NCI-H2107 treated with DMSO at 0.1 percent for 48 hours (cell line): Measurements from ENCODE around the gene RNF25.
A peak's percentile ranks its signal among the peaks of the same experiment; 100 is the strongest.

Source experiments
- DNase-seq: peaks from one replicate; lab custom pipeline; 2025; ENCODE audit not compliant: unreplicated experiment; lab: John Stamatoyannopoulos, UW

Gene RNF25

DNA sequence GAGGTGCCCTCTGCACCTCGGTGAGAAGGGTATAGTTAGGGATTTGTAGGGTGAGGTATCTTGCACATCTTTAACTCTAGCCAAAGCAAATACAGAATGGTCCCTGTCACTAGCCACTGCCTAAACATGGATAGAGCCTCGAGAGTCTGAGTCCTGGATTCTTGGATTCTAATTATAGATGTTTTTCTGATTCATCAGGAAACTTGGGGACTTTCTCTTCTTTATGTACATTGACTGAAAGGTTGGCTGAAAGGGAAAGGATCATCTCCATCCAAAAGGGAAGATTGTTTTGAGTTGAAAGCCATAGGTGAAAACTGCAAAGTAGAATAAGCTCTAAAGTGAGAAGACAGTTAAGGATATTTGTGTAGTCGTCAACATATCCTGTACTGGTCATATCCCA lies 8.3 kb upstream of the RNF25 start:
- no peak for DNase-seq

DNA sequence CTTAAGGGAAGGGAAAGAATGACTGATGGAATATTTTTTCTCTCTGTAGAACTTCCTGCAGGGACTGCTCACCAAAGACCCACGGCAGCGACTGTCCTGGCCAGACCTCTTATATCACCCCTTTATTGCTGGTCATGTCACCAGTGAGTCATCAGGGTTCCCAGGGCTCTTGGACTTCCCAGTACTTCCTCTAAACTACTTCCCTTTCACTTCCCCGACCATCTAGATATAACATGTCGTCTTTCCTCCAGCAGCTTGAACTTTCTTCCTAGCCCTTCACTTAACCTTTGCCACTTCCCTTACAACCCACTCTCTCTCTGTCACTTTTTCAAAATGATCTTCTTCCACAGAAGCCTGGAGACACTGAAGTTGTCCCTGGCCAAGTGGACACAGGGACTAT lies 7.3 kb upstream of the RNF25 start:
- no peak for DNase-seq

DNA sequence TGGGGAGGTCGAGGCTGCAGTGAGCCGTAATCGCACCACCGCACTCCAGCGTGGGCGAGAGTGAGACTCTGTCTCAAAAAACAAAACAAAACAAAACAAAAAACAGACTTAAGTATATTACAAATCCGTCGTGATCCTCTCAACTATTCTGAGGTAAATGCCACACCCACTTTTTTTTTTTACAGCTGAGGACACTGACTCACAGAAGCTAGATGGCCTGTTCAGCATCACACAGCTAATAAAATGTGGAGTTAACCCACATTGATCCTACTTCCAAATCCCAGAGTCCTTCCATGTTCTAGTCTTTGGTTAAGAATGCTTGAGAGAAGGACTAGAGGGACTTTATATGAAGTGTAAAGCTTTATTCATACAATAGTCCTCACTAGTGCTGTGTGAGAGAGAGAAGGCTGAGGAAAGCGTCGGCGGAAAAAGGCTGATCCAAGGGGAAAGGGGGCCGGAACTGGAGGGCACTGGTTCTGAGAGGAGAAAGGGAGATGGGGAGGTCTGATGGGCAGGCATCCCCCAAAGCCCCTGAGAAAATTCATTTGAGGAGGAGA lies 627 bp downstream of the RNF25 start:
- DNase-seq = no peak

DNA sequence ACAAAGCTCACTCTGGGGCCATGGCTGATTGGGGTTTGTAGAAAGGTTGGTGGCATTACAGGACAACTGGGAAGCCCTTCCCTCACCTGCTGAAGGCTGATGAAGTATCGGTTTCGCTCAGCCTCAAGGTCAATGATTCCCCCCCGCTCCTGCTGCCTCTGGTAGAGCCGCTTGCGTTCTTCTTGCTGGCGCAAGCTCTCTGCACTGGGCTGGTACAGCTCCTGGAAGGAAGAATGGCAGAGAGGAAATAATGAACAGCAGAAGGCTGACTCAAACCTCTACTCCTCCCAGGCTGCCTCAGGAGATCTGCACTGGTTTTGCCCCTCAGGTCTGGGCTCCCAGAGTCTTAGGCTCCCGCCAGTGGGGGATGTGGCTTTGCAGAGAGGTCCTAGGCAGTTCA lies 7.1 kb downstream of the RNF25 start:
- no peak for DNase-seq

DNA sequence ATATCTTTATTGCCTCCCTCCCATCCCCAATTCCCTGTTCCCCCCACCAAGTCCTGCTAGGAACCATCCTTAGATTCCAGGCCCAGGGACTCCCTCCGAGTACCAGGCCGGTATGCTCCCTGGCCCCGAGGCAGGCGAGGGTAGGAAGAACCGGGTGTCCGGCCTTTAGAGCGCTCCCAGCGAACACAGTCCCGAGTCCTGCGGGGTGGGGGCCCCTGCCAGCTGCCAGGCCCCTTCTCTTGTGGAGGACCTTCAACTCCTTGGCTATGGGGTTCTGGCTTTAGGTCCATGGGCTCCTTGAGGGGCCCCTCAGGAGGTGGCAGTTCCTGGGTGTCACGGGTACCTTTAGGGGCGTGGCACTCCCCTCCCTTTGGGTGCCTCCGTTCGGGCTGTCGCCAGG lies 7.9 kb downstream of the RNF25 start:
- no peak for DNase-seq

DNA sequence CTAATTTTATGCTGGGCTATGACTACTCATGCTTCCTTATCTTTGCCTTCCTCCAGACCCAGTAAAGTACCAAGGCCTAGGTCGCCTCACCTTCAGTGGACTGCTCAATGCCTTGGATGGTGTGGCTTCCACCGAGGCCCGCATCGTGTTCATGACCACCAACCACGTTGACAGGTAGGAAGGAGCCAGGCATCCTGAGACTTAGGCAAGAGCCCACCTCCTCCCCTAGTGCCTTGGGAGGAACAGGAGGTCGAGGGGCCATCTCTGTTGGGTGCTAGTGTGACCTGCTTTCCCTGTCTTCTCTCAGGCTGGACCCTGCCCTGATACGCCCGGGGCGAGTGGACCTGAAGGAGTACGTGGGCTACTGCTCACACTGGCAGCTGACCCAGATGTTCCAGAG lies 9.0 kb downstream of the RNF25 start:
- DNase-seq = no peak

DNA sequence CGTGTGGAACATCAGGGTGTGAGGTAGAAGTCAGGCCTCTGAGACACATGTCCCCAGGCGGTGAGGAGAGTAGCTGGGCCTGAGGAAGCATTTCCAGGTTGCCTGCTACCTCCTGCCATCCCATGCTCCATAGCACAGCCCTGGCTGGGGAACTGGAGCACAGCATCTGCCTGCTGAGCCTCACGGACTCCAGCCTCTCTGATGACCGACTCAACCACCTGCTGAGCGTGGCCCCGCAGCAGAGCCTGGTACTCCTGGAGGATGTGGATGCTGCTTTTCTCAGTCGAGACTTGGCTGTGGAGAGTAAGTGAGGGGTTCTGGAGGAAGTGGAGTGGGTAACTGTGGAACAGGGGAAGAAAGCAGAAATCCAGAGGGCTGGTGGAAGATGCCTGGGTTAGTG lies 9.4 kb downstream of the RNF25 start:
- no peak for DNase-seq

DNA sequence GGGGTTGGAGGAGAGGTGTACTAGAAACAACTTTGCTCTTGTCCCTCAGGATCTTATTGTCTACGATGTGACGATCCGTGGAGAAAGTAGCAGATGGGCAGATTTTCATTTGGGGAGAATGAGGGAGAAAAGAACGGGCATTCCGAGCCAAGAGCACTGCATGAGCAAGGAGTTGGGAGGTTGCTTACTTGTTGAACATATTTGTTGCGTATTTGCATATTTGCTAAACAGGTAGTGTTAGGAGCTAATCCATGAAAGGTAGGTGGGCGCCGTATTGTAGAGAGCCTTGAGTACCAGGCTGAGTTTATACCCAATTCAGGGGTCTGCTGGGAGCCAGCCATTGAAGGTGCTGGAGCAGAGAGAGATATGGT lies 11.8 kb downstream of the RNF25 start:
- no peak for DNase-seq

DNA sequence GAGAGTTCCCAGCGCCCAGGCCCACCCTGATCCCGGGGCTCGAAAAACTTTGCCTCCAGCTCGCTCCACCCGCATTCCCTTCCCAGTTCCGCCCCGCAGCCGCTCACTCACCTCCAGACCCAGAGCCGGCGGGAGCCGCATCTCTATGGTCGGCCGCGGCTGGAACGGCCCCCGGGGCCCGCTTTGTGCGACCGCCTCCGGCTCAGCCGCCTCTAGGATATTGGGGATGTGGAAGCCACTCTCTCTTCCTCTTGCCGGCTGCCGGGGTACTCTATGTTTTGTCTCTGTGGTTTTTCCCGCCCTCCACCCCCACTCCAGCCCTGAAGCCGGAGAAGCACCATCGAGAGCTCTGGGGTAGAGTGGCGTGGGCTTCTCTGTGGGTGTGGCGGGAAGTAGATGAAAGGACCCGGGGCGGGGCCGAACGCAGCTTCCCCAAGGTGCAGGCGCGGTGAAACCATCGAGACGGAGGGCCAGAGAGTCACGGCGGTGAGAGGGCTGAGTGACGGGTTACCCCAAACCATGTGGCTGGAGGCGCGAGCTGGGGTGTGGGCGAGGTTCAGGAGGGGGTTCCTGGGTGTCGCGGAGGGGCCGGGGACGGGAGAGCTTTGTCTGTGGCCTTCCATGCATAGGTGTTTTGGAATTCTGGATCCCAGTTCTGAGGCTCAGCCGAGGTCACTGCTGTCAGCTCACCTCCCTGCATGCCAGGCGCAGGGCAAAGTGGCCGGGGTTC lies 12.4 kb downstream of the RNF25 start, which contains the start of the genes BCS1L and ZNF142:
BCS1L (plus strand) TSS at position 426 of the 730 bp plus-strand sequence. CDS start 1,305 bp downstream, outside the sequence.
ZNF142 (minus strand) TSS at position 366 of the 730 bp plus-strand sequence. CDS start 3,194 bp downstream, outside the sequence.
- DNase-seq = peak; percentile 82

DNA sequence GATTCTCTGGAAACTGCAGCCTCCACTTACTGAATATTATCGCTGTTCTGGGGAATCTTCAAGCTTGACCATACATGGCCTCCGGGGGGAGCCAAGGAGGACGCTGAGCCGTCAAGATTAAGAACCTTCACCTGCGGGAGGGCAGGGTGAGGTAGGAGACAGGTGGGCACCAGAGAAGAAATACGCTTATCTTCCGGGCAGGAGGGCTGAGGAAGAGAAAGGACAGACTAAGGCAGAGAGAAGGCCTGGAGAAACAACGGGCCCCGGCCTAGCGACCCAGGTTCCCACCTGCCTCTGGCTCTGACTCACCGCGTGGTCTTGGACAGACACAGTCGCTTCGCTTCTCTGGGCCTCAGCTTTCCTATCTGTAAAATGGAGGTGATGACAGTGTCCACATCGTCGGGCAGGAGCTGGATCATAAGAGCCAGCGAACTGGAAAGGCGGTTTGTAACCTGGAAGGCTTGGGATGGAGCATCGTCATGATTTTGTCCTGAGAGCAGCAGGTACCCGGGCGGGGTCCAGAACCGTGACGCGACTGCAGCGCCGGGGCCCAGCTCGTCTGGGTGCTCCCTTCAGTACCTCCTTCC lies 13.0 kb downstream of the RNF25 start:
- peak; percentile 19 for DNase-seq

DNA sequence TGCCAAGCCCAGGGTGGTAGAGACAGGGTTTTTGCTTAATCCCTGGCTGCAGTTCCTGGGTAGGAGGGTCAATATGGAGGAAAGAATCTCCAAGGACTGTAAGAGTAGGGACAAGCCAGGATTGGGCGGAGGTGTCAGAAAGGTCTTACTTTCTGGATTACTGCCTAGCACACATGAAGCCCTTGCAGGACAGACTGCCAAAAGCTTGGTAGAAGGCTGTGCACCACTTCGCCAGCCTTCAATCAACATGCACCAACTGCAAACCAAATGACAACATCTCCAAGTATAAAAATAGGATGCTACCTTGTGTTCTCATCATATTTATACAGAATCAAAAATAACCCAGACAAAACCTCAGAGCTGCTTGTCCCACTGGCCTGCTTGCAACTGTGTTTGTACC lies 16.1 kb downstream of the RNF25 start:
- DNase-seq = no peak

DNA sequence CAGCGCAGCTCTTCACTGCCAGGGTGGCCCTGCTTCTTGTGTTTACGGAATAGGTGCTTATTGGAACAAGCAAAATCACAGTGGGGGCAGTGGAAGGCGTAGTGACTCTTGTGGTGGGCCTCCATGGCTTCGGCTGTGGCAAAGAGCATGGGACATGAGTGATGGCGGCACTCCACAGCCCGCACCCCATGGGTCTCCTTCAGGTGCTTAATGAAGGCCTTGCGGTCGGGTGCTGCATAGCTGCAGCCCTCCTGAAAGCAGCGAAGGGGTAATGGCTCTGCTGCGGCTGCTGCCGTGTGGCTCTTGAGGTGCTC lies 23.1 kb downstream of the RNF25 start:
- no peak for DNase-seq

DNA sequence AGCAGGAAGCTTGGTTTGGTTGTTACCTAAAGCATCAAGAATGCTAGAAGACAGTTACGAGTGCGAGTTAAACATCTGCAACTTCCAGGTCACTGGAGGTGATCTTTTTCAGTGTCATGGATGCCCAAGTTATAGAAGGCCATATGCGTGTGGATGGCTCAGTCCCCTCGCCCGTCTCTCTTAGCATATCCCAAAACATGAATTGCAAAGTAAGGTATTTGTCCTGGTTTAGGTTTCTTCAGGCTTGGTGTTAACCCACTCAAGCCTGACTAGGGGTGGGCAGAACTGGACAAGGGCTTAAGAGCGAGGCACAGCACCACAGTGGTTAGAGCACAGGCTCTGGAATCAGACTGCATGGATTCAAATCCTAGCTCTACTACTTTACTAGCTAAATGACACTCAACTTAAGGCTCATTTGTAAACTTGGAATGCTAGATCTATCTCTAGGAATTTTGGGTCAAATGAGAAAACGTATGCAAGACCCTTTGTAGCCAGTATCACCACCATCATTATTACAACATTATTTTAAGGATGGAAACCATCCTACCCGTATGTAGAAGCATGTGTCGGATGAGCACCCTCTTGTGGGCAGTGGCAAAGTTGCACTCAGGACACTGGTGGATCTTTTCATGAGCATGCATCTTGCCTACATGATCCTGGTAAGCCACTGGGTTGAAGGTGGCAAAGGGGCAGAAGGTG lies 23.6 kb downstream of the RNF25 start:
- peak; percentile 15 for DNase-seq

DNA sequence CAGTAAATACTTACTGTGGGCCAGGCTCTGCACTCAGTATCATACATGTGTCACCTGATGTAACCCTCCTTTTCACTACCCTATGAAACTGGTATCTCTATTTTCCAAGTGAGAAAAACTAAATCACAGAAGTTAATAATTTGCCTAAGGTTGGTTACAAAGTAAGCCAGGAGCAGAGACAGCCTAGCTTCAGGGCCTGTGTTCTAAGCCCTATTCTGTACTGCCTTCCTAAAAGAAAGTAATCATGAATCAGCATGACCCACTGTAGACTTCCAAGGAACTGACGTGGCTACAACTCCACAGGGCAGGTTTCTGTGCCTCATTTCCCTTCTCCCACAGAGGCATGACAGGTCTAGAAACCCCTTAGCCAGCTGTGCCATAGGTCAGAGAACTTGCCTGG lies 26.7 kb downstream of the RNF25 start:
- DNase-seq = no peak

DNA sequence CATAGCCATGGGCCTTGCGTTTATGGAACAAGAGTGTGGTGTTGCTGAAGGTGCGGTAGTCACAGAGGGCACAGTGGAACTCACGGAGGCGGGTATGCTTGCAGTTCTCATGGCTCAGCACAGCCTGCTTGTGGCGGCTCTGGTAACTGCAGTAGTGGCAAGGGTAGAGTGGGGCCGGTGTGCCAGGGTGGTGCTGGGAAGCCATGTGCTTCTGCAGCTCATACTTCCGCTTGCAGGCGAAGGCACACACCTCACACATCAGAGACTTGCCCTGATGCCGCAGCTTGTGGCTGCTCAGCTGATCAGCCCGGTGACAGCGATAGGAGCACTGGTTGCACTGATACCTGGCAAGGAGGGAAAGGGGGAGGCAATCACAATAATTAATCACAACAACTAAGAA lies 27.1 kb downstream of the RNF25 start:
- DNase-seq = no peak

DNA sequence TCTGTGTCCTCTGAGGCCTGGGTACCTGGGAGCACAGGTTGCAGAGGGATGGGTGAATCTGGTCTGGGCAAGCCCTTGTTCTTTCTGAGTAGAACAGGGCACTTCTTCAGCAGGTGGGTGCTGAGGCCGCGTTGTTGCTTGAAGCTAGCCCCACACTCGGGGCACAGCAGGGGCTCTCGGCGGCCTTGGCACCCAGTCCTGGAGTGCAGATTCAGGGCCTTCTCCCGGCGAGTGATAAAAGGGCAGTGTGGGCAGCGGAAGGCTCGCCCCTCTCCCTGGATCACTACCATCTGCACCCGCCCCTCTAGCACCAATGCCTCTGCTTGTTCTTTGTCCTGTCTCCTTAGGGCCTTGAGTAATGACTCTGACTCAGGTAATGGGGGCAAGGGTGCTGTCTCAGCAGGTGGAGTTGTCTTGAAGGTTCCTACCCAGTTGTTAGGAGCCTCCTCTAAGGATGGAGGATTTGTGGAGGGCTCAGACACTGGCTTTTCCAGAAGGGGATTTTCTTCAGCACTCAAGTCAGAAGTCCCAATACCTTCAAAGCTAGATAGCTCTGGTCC lies 28.0 kb downstream of the RNF25 start:
- no peak for DNase-seq

DNA sequence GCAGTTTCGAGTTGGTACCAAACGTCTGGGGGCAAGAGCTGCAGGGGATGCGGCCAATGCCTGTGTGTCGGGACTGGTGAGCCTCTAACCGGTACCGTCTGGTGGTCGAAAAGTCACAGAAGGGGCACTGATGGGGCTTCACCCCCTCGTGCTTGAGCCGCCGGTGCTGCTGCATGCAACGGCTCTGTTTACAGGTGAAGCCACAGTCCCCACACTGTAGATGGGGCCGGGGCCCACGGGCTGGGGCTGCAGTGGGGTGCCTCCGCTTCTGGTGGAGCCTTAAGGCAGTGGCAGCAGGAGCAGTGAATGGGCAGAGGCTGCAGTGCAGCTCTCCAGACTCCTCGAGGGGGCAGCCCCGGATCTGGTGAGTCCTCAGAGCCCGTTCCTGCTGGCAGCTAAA lies 29.0 kb downstream of the RNF25 start:
- DNase-seq = no peak

DNA sequence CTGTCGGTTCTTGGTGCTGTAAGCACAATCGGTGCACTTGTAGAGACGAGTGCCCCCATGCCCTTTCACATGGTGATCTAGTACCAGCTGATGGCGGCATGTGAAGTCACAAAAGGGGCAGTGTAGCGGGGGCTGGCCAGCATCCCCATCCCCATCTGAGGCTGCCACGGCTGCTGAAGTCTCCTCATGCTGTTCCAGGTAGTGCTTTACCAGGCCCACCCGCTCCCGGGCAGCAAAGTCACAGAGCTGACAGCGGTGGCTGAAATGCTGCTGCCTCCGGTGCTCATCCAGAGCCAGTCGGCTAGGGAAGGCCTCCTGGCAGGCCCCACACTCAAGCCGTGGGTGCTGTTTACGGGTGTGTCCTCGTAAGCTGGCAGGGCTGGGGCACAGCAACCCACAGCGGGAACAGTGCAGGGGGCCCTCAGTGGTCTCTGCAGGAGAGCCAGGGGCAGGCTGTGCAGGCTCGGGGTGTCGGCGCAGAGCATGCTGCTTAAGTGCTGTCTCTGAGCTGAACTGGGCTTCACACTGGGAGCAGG lies 29.6 kb downstream of the RNF25 start:
- no peak for DNase-seq

DNA sequence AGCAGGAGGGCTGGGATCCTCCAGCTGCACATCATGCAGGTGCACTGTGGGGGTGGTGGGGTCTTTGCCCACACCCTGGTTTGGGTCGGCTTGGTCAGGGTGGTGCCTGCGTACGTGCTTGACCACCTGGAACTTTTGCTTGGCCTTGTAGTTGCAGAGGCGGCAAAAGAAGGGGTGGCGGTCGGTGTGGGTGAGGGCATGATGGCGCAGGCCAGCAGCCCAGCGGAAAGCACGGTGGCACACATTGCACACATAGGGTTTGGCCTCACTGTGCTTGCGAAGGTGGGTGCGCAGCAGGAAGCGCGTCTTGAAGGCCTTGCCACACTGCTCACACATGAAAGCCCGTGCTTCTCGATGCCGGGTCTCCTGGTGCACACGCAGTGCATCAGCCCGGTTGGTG lies 33.4 kb downstream of the RNF25 start:
- no peak for DNase-seq

DNA sequence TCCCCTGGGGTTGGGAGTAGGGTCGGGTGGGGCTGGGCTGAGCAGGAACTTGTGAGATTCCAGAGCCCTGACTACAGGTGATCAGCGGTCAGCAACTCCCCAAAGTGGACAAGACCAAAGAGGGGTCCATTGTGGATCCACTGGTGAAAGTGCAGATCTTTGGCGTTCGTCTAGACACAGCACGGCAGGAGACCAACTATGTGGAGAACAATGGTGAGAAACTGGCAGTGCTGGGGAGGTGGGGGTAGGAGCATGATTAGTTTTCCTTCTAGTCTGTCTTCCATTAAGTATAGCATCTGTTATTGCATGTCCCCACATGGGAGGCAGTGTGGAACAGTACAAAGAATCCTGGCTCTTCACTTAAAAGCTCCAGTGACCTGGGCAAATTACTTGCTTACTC lies 36.1 kb downstream of the RNF25 start:
- no peak for DNase-seq

DNA sequence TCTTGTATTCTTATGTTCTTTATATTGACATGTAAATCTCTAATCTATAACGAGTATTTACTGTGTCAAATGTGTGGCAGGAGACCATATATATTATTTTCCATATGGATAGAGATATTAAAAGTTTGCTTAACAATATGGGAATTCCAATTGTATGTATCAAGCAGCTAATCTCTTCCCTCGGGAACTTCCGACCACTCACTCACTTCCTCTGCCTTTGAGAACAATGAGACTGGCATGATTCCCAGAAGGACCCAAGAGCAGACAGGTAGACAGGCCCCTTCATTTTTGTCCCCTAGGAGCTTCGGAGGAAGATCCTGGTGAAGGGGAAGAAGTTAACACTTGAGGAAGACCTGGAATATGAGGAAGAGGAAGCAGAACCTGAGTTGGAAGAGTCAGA lies 40.0 kb downstream of the RNF25 start:
- no peak for DNase-seq

DNA sequence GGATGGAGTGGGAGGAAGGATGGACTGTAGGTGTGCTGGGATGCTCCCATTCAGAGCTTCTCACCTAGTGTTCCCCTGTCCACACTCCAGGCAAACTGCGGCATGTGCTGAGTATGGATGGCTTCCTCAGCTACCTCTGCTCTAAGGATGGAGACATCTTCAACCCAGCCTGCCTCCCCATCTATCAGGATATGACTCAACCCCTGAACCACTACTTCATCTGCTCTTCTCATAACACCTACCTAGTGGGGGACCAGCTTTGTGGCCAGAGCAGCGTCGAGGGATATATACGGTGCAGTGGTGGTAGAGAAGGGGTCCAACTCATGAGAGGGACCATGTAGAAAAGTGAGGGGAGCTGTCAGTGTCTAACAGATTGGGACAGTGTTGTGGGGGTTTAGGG lies 43.9 kb downstream of the RNF25 start:
- no peak for DNase-seq
